Fibroblast of the aortic adventitia (primary cell): ENCODE measurements around the gene PTPN14. TPM values are rescaled to one million over a fixed set of nuclear protein-coding genes. Genes with fewer than 3 reads are reported as not detected.

Source experiments
- DNase-seq: peaks from one replicate; pipeline ENCODE4 v3.0.0-alpha.2; 2010; ENCODE audit warnings: low read depth
- H3K4me3 ChIP-seq: 2 replicates; pipeline ENCODE4 v1.5.1; 2011; ENCODE audit warnings: low read depth, mild to moderate bottlenecking, control low read depth, low read length, moderate library complexity
- CTCF ChIP-seq: IDR thresholded peaks from 2 replicates; pipeline ENCODE4 v1.5.1; 2011; ENCODE audit warnings: mild to moderate bottlenecking, low read length, control low read depth, inconsistent platforms; ENCODE audit not compliant: insufficient read depth
- total RNA-seq: library from RNA; depleted of rRNA; stranded (reverse); fragments of >200 nt; gene quantifications from 2 replicates; pipeline ENCODE4 v1.2.3, GENCODE V29; 2012; ENCODE audit warnings: low replicate concordance

Gene PTPN14
- total RNA-seq, 1 donor = 46.6 TPM

DNA sequence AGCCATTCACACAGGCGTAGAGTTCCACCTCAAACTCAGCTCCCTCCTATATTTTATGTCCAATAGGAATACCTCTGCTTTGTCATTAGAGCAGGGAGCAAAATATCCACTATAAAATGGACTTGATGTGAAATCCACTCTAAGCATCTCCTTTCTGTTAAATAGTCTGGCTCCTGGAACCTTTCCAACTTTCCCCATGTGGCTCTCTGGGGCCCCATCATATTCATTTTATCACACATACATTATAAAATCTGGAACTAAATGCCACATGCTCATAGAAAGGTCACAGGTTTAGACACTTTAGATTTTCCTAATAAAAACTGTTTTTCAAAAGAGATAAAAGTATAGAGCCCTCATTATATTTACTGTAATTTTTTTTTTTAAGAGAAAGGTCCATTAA is 82.1 kb downstream of the PTPN14 start:
- H3K4me3 ChIP-seq = no peak overlapping the region
- no peak for TF ChIP-seq CTCF
- DNase-seq = no peak

GRCh38 chr1:214467078-214467585 is 84.3 kb downstream of the PTPN14 start:
- DNase-seq = no peak
- H3K4me3 ChIP-seq = no peak overlapping the region
- TF ChIP-seq CTCF = no peak

DNA sequence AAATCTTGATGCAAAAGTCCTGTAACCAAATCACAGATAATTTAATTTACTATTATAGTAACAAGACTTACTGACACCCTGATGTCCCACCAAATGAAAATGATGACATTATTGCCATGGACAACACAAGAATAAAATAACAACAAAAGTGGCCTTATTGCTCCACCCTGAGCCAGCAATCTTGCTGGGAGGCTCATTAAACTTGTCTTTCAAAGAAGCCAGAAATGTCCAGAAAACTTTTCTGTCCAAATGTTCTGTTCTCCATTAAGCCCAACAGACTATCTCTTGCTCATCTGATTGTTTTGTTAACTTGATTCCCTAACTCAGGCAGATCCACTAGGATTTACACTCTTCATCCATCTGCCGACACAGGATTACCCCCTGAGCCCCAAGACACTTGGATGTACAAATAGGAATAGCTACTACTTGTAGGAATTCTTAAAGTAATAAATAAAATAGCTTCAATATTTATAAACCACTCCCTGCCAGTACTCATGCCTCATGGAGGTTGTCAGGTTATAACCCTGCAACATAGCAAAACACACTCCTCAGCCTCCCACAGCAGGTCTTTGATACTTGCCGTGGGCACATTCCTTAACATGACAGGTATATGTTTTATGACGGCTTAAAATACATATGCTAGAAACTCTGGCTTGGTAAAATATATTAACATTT is 84.9 kb downstream of the PTPN14 start:
- TF ChIP-seq CTCF = no peak
- no peak overlapping the region for H3K4me3 ChIP-seq
- DNase-seq = no peak

DNA sequence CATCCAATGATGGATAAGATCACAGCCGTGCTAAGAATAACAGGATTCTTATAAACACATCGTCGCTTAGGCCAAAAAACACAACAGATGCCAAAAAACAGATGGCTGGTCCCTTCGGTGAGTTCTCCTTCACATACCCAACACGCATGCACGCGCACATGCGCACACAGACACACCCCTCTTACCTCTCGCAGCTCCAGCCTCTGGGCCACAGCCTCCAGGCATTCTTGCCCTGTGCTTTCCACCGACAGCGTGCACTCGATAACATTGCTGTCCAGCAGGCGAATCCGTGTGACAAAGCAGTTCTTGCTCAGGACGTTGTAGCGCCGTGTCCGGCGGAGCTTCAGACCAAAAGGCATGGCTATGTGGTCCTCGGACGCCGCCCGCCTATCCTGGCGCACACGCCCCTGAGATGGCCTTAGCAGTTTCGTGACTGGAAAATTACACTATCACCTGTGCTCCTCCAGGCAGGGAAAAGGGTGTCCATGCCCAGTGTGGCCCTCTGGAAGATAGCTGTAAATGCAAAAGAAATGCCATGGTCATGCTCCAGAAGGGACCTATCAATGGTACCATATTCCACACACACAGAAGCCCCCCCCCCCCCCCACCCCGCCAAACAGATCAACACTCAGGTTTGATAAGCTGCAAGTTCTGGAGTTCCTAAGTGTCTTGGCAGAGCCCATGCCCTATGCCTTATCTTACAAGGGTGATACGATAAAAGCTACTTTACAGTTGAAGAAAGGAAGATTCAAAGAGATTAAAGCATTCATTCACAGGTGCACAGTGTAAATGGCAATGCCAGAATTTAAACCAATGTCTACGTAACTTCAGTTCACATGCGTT is 86.7 kb downstream of the PTPN14 start:
- no peak for DNase-seq
- TF ChIP-seq CTCF = no peak

DNA sequence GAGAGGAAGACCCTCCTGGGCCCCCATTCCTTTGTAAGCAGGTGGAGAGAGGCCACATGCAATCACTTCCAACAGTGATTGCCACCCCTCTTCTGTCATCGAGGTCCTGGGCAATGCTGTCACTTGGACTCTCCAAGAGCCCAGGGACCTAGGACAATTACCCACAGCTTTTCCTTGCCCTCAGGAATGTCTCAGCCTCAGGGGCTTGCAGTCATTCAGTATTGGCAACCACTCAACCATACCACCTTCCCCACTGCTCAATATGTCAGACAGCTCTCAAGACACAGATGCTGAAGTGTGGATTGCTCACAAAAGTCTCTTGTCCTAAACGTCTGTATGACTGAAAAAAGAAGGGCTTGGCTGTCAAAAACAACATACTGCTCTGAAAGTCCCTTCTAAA is 87.8 kb downstream of the PTPN14 start:
- DNase-seq = no peak
- no peak for TF ChIP-seq CTCF
- no peak overlapping the region for H3K4me3 ChIP-seq

More for the DNA sequence above, 86.7 kb downstream of the PTPN14 start:
- no peak overlapping the region for H3K4me3 ChIP-seq

- no peak overlapping the region for H3K4me3 ChIP-seq
- no peak for DNase-seq
- TF ChIP-seq CTCF = no peak
Observed at GRCh38 chr1:214462882-214463281, 88.5 kb downstream of the PTPN14 start.
